Measurements from ENCODE around the gene TMEM196. TPM values are rescaled to one million over a fixed set of nuclear protein-coding genes. Genes with fewer than 3 reads are reported as not detected.

The TMEM196 gene
- total RNA-seq, 1 experiment from 2014 or later: not detected

GRCh38 chr7:19815546-19815945, 42.1 kb upstream of the TMEM196 start:
- H2BK12ac ChIP-seq (ENCODE audit: insufficient read length, low read depth, low read length): no peak overlapping the region
- no peaks in the 10 kb centered on the region for H3K79me2 ChIP-seq (ENCODE audit: insufficient read depth, low read length)
- H3K18ac ChIP-seq (ENCODE audit: insufficient read length, low read depth, low read length): no peak overlapping the region
- H2BK5ac ChIP-seq (ENCODE audit: insufficient read length, low read length): no peak overlapping the region
- H2AFZ ChIP-seq (ENCODE audit: low read length): no peak overlapping the region
- H3K79me1 ChIP-seq (ENCODE audit: insufficient read depth, low read depth, low read length, poor library complexity, severe bottlenecking): no peaks in the 10 kb centered on the region
- no peak overlapping the region for H3K27ac Mint-ChIP-seq
- no peak overlapping the region for H4K8ac ChIP-seq (replicated peaks; ENCODE audit: insufficient read length, low read depth, low read length)
- no peak for DNase-seq
- H2BK20ac ChIP-seq (ENCODE audit: low read depth, low read length, poor library complexity, severe bottlenecking): no peak overlapping the region
- no peaks in the 10 kb centered on the region for H3K27me3 ChIP-seq (ENCODE audit: insufficient read depth, low read length)
- H3K4me3 Mint-ChIP-seq: no peak overlapping the region
- H3T11ph ChIP-seq (ENCODE audit: low read length): no peak overlapping the region
- H3K4me2 ChIP-seq (ENCODE audit: insufficient read depth, insufficient read length, low read length): no peak overlapping the region
- no peaks in the 10 kb centered on the region for H3K27me3 Mint-ChIP-seq (ENCODE audit: low read depth)
- peaks cover 6 to 7% of the 10 kb centered on the region in 2 experiments for H3K4me1 Mint-ChIP-seq
- no peak overlapping the region for H3K27ac ChIP-seq (ENCODE audit: insufficient read length, low read depth, low read length)
- H3K9me3 Mint-ChIP-seq: no peaks in the 10 kb centered on the region
- no peak overlapping the region for H3K9ac ChIP-seq (ENCODE audit: extremely low read depth, insufficient read length, low read length)
- no peak overlapping the region for H2BK120ac ChIP-seq (ENCODE audit: low read depth, low read length, poor library complexity, severe bottlenecking)
- H2BK15ac ChIP-seq (ENCODE audit: low read depth, low read length): no peak overlapping the region
- H3K4ac ChIP-seq (ENCODE audit: low read depth, low read length): no peak overlapping the region
- H3K23ac ChIP-seq (ENCODE audit: insufficient read length, low read depth, low read length): no peak overlapping the region
- no peak overlapping the region for H3K14ac ChIP-seq (ENCODE audit: insufficient read depth, low read length)
- H3K56ac ChIP-seq (ENCODE audit: insufficient read length, low read depth, low read length): no peak overlapping the region
- H4K91ac ChIP-seq (ENCODE audit: insufficient read length, low read depth, low read length): no peak overlapping the region
- H3K9me3 ChIP-seq (ENCODE audit: control insufficient read depth, low read depth, low read length): no peaks in the 10 kb centered on the region
- TF ChIP-seq CTCF (conservative IDR thresholded peaks at IDR 0.05): no peak
- no peaks in the 10 kb centered on the region for H3K4me1 ChIP-seq (ENCODE audit: insufficient read depth, low read length)
- H3K36me3 Mint-ChIP-seq (ENCODE audit: insufficient read depth in 1 of 3, low read depth in 3 of 3): no peaks in the 10 kb centered on the region
- H4K5ac ChIP-seq (ENCODE audit: insufficient read length, low read depth, low read length): no peak overlapping the region
- no peaks in the 10 kb centered on the region for H4K20me1 ChIP-seq (ENCODE audit: control insufficient read depth, insufficient read depth, insufficient read length)
- no peak overlapping the region for H2AK5ac ChIP-seq (ENCODE audit: insufficient read length, low read length)
- no CpG with 5 or more reads among the region's 2 CpGs for WGBS (ENCODE audit: extremely low coverage, insufficient read length, low lambda C conversion rate)
- H3K23me2 ChIP-seq (ENCODE audit: insufficient read length, low read depth, low read length, poor library complexity, severe bottlenecking): no peaks in the 10 kb centered on the region

All from H9 (cell line).